GM19238 (cell line): ENCODE measurements around the gene INPP5A.
"Not testable (repeated sequence)": the region's sequence is repeated elsewhere in the genome, so short reads cannot be mapped to it uniquely, and the experiment has no call there.

Source experiments
- DNase-seq: peaks from one replicate; pipeline ENCODE4 v3.0.0; 2011; ENCODE audit warnings: low spot score; ENCODE audit not compliant: insufficient read length

Gene INPP5A

DNA sequence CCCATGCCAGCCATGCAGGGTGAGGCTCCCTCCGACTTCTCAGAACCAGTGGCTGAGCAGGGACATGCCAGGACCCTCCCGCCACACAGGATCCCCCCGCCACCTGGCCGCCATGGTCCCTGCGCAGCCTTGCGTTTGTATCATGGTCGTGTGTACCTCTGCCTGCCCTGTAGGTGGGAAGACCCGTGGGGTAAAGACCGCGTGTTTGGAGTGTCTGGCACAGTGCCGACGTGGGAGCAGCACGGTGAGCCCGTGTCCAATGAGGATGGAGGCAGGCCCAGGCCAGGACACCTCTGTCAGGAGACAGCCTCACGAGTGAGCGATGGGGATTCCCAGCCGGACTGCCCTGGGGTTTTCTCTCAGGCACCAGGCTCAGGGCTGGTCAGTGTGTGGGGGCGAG, 216.5 kb downstream of the INPP5A start:
- no peak for DNase-seq

DNA sequence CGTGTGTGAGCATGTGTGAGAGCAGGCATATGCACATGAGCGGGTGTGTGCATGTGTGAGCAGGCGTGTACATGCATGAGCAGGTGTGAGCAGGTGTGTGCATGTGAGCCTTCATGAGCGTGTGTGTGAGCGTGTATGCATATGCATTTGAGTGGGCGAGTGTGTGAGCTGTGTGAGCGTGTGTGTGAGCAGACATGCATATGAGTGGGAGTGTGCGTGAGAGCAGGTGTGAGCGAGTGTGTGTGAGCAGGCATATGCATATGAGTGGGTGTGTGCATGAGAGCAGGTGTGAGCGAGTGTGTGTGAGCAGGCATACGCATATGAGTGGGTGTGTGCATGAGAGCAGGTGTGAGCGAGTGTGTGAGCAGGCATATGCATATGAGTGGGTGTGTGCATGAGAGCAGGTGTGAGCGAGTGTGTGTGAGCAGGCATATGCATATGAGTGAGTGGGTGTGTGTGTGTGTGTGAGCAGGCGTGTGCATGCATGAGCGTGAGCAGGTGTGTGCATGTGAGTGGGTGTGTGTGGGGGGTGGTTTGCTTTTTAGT, 217.7 kb downstream of the INPP5A start:
- no peak for DNase-seq

DNA sequence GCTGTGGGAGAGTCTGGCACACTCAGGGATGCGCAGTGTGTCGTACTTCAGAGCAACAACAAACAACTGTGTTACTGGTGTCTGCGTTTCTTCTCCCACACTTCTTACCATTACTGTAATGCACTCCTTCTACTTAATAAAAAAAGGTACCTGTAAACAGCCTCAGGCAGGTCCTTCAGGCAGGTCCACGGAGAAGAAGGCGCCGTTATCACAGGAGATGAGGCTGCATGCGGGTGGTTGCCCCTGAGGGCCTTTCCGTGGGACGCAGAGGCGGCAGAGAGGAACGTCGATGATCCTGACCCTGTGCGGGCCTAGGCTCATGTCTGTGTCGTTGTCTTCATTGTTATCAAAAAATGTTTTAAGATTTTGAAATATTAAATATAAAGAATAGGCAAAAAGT, 219.0 kb downstream of the INPP5A start:
- no peak for DNase-seq

DNA sequence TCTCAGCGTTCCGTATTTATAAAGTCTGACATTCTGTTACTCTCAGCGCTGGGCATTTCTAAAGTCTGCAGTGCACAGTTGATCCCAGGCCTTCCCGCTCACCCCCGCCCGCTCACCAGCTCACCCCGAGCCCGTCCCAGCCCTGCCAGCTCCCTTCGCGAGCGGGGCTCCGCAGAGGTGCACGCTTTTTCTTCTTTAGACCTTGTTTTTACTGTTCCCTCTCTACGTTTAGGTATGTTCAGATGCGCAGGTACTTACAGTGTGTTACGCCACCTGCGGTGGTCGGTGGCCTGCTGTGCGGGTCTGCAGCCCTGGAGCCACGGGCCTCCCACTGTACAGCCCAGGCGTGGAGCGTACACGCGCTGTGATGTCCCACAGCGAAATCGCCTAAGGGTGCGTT, 219.6 kb downstream of the INPP5A start:
- no peak for DNase-seq

DNA sequence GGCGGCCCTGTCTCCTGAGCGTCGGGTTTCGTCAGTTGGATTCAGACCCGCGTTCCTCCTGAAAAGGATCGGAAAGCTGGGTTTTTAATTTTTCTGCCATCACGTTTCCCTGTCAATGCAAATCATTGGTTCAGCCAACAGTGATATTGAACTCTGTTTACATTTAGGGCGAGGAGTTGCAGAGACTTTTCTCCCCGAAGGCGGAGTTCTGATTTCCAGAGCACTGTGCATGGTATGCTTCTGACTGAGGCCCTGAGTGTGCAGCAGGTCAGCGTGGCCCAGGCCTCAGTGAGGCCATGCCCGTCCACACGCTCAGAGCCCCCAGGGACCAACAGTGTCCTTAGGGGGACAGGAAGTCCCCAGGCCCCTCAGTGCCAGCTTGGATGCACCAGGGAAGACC, 221.3 kb downstream of the INPP5A start:
- DNase-seq = no peak

DNA sequence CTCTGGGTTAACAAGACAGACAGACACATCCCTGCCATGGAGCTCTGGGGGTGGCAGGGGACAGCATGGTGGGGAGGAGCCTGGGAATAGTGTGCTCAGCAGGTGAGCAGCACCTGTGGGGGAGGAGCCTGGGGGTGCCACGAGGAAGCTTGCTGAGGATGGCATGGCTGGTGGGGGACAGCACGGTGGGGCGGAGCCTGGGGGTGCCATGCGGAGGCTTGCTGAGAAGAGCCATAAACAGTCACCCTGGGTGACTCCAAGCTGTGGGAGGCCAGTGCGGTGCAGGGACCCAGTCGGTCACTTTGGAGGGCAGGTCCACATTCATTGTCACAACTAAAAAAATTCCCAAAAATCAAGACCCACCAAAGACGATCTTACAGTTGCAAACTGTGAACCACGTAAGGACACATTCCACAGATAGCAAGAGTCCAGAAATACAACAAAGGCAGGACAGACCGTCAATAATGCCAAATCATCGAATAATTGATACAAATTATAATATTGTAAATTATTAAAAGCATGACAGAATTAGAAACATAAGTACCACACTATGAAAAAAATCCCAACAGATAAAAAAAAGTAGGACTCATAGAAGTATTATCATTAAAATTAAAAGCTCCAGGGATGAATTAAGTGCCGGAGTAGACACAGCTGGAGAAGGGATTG, 223.9 kb downstream of the INPP5A start:
- DNase-seq = no peak

DNA sequence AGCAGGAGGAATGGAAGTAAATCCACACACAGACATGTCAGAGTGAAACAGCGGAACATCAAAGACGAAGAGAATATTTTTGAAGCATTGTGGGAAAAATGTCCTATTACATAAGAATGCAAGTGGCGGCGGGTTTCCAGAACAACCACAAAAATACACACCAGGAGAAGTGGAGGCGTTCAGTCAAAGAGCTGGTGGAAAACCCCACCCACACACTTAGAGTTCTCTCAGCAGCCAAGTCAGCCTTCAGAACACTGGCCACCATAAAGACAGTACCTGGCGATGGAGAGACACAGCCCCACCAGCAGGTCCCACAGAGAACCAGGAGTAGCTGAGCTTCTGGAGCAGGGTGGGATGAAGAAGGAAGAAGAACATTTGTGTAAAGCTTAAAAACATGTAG, 224.7 kb downstream of the INPP5A start:
- no peak for DNase-seq

DNA sequence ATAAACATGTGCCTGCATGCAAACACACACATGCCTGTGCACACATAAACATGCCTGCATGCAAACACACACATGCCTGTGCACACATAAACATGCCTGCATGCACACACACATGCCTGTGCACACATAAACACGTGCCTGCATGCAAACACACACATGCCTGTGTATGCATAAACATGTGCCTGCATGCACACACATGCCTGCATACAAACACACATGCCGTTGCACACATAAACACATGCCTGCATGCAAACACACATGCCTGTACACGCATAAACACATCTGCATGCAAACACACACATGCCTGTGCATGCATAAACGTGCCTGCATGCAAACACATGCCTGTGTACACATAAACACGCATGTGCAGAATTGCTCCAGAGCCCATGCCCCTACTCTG, 226.0 kb downstream of the INPP5A start:
- DNase-seq = no peak

DNA sequence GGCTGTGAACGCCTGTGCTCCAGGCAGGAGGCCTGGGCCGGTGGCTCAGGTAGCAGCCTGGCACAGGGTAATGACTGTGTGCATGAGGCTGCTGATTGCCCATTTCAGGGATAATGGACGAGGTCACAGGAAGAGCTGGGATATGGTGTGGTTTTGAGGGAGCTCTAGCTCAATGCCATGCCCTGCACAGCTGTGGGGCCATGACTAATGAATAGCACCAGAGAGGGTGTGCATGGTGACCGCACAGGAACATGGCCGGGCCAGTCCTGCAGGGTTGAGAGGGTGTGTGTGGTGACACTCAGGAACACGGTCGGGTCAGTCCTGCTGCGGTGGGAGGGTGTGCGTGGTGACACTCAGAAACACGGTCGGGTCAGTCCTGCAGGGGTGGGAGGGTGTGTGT, 226.5 kb downstream of the INPP5A start:
- no peak for DNase-seq

DNA sequence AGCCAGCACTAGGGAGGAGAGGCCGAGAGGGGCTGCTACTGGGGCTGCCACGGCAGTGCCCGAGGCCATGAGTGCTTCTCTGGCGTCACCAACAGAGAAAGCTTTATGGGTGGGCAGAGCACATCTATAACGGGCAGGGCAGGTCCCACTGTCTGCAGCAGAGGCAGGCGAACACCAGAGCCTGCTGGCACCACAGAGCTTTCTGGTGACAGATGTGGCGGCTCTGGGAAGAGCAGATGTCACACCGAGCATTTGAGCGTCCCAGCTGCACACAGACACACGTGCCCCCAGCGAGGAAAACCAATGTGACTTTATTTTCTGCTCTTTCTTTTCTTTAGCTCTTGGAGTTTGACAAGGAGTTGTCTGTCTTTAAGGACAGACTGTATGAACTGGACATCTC, 227.8 kb downstream of the INPP5A start:
- no peak for DNase-seq

DNA sequence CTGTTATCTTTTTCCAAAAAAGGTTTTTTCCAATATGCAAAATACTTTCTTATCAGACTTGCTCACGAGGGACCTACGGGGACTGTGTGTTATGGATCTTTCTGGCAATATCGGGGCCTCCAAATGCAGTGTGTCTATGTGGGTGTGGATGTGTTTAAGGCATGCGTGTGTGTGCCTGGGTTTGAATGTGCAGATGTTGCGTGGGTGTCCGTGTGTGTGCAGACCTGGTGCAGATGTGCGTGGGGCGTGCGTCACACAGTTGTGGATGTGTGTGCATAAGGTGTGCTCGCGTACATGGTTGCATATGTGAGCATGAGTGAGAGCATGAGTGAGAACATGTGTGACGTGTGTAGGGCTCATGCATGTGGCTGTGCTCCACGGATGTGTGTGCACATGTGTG, 228.7 kb downstream of the INPP5A start:
- no peak for DNase-seq

DNA sequence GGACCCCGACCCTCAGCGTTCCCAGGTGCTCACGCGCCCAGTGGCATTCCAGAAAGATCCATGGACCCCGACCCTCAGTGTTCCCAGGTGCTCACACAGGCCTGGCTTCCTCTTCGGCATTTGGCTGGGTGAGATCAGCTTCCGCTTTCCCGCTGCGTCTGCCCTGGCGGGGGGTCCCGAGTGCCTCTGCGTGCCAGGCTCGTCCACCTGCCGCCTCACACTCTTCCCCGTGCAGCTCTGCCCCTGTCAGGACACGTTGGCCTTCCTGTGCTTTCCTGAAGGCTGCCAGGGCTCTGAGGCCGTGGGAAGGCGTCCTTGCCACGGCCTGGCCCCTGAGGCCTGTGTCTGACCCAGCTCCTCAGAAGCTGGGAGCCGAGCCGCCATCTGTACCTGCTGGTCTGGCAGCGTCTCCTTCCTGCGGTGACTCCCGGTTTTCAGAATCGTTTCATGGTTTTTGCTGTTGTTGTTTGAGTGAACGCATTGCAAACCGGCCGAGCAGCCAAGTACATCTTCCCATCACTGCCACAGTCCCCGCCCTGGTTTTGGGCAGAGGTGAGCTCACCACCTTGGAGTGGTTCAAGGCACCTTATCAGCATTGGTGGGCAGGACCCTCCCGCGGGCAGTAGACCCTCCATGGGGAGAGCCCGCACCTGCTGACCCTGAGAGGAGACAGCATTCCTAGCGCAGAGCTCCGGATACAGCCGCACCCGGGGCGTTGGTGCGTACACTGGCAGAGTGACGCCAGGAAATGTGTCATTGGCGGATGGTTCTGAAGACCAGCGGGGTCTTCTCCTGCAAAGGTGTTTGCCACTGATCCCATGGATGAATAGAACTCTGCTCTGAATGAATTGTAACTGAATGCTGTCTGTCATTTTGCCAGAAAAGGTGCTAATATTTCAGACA, 231.0 kb downstream of the INPP5A start:
- DNase-seq = no peak

DNA sequence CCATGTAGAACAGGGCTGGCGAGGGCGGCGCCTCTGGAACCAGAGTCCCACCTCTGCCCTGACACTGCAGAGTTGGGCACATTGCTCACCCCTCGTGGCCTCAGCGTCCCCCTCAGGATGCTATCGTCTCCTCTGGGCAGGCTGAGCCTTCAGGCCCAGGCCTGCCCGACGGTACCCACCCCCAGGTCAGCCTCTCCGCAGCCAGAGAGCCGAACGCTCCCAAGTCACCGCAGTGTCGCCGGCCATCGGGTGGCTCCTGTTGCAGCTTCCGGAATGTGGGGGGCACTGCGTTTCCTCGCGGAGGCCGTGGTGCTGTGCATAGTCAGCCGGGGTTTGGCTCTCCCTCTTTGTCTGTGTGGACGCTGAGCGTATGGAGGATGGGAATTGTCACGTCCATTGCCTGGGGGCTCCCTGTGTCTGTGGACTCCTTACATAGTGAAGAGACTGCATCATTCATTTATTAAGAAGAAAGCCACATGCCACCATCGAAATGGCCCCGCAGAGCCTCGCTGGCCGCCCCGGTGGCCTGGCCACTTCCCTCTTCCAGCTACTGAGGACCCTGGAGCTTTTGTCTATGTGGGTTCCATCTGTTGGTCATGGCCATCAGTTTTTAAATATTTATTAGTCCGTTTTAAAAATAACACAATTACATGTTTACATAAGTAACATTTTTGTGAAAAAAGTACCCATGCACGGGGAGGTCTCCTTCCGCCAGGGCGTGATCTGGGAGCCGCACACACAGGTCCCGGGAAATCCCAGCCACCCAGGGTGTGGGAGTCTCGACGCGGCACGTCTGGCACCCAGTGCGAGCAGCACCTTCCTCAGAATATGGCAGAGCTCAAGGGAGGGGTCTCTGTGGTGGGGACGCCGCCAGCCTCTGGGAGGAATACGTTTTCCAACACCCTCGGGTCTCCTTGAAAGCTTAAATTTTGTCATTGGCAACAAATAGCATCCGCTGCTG, 232.8 kb downstream of the INPP5A start:
- no peak for DNase-seq

DNA sequence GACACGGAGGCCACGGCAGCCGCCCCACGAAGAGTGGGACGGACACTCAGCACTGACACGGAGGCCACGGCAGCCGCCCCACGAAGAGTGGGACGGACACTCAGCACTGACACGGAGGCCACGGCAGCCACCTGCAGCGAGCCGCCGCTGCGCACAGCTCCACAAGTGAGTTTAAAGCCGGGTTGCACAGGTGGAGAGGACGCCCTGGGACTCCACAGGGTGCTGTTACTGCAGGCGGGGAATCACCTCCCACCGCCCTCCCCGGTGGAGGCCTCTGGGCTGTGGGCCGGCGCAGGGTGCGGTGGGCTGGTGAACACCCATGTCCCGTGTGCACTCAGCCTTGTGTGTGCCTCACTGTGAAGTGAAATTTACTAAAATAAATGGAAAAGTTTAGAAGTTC, 235.2 kb downstream of the INPP5A start:
- DNase-seq = not testable (repeated sequence)

DNA sequence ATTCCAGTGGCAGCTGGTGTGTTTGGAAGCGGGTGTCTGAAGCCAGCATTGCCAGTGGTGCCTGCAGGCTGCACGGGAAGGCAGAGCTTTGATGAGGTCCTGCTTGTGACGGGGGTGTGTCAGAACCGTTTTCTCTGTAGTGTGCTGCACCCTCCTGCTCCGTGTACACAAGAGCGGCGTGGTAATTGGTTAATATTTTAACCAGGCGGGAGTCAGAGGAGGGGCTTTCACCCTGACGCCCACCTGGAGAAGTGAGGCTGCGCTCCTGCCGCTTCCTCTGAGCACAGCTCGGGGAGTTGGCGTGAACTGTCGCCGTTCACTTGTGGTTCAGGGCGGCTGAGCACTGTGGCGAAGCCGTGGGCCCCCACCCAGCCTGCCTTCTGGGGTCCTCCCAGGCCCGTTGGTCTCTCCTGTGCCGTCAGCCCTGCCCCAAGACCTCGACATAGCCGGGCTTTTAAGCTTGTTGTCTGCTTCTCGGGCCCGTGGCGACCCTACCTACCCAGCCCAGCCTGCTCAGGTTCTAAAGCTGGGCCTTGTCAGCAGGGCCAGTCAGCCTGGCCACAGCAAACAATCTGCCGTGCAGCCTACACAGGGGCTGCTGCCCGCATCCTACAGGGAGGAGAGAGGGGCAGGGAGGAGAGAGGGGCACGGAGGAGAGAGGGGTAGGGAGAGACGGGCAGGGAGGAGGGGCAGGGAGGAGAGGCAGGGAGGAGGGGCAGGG, 236.8 kb downstream of the INPP5A start:
- no peak for DNase-seq

DNA sequence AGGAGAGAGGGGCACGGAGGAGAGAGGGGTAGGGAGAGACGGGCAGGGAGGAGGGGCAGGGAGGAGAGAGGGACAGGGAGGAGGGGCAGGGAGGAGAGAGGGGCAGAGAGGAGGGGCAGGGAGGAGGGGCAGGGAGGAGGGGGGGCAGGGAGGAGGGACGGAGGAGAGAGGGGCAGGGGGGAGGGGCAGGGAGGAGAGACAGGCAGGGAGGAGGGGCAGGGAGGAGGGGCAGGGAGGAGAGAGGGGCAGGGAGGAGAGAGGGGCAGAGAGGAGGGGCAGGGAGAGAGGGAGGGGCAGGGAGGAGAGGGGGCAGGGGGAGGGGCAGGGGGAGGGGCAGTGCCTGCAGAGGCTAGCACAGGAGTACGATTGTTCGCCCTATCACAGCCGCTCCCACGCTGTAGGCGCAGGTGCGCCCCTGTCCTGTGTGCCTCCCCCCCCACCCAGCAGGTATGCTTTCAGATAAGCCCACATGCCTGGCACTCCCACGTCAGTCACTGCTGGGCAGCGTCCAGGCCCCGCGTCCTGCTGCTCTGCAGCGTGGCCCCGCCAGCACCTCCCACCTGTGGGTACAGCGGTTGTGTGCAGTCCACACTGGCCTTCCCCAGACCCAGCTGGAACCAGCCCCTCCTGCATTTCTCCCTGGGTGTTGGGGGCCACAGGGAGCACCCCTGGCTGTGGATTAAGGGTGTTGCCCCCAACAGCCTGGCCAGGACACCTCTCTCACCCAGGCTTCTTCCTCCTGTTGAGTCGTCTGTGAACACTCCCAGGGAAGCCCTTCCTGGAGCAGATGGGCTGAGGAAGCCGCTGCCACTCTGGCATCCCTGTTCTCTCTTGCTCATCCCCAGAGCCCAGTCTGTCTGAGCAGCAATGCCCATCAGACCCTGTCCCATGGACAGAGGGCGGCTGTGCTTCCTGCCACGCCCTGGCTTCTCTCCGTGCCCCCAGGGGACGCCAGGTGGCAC, 237.6 kb downstream of the INPP5A start:
- no peak for DNase-seq

DNA sequence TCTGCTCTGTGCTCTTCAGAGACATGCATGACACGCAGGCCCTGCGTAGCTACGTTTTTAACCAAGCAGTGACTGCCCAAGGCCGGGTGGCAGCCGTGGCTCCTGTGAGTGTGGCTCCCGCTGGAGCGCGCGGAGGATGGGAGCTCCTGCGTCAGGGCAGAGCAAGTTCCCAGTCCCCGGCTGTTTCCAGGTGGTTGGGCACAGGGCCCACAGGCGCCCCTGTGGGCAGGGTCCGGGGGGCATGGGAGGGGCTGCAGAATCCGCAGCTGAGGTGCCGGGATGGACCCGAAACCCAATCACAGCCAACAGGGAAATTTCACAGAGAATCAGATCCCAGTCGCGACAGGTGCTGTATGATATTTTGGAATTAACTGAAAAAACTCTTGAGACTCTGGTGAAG, 238.6 kb downstream of the INPP5A start:
- no peak for DNase-seq

DNA sequence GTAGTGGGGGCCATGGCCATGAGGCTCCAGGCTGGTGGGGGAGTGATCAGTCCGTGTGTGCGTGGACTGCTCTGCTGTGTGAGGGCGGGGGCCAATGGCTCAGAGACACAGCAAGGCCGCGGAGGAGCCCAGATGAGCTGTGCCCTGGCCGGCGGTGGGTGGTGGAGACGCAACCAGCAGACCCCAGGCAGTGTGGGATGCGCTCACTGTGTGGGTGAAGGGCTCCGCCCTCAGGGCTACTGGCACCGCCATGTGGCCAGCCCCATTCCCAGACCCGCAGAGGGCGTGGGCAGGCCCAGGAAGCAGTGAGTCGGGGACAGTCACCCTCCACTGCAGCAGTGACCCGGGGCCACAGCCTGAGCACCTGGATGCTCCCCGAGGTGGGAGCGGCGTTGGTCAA, 239.2 kb downstream of the INPP5A start:
- DNase-seq = no peak

DNA sequence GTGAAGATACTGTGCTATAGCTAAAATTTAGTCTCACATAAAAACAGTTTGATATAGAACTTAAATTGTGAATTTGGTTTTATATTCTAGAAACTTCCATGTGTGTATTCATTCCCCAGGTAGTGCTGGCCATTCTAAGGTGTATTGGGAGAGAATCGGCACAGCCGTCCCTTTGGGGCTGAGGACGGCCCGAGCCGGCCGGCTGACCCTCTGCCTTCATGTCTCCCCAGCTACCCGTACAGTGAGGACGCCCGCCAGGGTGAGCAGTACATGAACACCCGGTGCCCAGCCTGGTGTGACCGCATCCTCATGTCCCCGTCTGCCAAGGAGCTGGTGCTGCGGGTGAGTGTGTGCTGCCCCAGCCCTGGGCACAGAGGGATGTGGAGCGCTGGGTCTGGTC, 239.9 kb downstream of the INPP5A start:
- DNase-seq = no peak
